NOMO-1 treated with DMSO at 0.1 percent for 48 hours (cell line): ENCODE results near the gene SFTA2.
"Not testable (repeated sequence)": the region's sequence is repeated elsewhere in the genome, so short reads cannot be mapped to it uniquely, and the experiment has no call there.

Experiments used
- DNase-seq: peaks from one replicate; lab custom pipeline; 2025; ENCODE audit not compliant: unreplicated experiment; lab: John Stamatoyannopoulos, UW

Gene SFTA2

DNA sequence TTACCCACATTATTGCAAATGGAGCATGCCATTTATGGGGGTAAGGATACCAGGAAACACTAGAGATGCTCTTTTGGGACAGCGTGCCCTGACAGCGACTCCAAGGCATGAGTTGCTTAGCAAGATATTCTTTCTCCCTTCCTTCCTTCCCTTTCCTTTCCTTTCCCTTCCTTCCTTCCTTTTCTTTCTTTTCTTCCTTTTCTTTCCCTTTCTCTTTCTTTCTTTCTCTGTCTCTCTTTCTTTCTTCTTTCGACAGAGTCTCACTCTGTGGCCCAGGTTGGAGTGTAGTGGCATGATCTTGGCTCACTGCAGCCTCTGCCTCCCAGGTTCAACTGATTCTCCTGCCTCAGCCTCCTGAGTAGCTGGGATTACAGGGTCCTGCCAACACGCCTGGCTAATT lies 12.1 kb upstream of the SFTA2 start:
- DNase-seq = no peak

DNA sequence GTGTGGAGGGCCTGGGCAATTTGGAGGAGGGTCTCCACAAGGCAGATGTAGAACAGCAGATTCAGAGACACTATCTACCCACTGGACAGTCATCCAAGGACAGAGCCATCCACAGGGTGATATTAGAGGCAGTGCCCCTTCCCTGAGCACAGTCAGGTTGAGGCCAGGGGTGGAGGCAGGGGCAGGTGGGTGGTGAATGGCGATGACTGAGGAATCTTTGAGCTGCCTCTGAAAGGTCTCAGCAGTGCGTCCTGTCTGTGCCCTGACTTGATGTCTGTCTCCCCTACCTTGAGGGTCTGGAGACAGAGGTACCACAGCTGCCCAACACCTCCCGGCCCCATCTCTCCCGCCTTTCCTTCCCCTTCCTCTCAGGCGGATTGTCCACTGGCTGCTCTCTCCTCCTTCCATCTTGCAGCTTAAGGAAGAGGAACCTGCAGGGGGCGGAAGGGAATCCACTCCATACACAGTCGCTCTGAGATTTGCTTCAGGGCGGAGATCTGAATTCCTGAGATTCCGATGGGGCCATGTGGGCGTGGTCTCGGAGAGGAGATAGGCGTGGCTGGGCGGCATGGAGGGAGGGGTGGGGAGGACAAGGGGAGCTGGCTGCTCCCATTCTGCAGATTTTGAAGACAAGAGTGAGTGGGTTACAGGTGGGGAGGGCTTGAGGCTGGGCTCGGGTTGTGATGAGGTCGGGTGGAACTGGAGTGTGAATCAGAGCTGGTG lies 10.5 kb upstream of the SFTA2 start:
- no peak for DNase-seq

DNA sequence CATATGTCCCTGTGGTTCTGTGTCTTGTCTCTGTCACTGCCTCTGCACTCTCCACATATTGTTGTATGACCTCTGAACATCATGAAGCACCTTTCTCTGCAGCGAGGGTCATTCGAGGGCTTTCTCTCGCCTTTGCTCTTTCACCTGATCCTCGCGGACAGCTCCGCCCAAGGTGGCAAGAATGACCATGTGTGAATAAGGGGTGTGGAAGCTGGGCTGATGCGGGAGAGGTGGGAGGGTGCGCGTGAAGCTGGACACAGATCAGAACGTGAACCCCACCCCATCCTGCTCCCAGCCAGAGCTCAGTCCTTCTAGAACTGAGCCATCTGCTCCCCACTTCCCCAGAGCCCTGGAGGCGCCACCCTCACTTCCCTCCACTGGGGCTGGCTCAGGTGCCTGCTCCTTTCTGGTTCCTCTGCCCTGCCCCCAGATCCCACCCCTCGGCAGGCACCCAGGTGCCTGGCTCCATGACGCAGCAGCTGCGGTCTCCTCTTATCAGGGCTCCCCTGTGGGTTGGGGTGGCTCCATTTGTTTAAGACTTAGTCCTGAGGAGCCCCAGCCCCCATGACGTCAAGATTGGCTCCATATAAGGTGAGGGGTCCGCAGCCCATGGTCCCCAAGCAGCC lies 8.5 kb upstream of the SFTA2 start, which contains the start of gene MUCL3:
TSS of gene MUCL3 (plus strand) at position 613 of the 626 bp plus-strand sequence. CDS start 27 bp downstream, outside the sequence.
- DNase-seq = no peak

DNA sequence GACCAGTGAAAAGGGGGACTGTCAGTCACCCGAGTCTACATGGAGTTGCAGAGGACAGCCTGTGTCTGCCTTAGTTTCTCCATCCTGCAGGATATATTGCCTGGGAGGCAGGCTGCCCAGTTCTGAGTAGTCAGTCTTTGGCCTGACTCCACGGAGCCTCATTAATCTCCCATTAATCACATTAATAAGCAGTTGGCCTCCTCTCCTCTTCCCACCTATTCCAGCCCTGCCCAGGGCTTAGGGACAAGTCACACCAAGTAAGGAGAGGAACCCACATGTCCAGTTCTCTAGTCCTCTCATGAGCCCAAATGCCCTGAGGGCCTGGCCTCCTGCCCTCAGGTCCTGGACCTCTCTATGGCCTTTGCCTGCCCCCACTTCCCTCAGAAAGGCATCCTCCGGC lies 7.5 kb upstream of the SFTA2 start:
- DNase-seq = no peak

DNA sequence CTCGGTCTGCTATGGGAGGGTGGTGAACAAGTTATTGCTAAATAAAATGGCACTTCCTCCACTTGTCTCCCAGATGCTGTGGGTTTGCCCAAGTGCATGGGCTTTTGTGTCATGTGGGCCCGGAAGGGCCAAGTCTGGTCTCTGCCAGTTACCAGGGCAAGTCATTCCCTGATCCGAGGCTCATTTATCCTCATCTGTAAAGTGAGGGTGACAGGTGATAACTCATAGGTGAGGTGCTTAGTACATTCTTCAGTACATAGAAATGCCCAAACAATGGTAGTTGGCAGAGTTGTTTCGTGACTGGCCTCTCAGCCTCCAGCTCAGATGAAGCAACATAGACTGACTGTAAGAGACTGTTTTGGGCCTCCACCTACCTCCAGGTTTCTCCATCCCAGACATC lies 6.8 kb upstream of the SFTA2 start:
- no peak for DNase-seq

DNA sequence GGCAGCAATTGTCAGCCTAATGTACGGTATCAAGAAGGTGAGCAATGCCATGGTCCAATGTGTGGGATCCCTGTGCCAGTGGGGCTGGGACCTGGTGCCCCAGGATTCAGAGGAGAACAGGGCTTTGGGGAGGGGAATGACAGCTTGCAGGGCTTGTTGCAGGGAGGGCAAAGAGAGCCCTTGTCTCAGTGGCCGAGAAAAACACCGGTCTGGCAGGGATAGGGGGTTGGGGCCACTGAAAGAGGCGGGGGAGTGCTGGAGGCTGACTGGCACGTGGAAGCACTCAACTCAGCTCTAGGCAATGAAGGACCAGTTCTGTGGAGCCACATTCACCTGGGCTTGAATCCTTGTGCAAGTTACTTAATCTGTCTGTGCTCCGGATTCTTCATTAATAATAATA lies 5.3 kb upstream of the SFTA2 start:
- no peak for DNase-seq

DNA sequence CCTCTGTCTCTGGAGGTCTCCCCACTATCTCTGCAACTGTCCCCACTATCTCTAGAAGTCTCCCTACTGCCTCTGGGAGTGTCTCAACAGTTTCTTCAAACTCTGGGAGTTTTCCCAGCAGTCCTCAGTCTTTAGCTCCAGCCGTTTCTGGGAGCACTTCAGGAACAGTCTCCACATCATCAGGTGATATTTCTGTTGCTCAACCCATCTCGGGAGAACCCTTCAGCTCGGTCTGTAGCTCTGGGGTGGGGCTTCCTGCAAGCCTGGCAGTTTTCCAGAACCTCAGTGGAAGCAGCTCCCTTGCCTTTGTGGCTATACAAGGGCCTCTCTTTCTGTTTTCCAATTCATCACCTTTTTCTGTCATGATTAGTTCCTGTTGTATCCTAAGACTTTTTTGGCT lies 3.0 kb upstream of the SFTA2 start:
- no peak for DNase-seq

DNA sequence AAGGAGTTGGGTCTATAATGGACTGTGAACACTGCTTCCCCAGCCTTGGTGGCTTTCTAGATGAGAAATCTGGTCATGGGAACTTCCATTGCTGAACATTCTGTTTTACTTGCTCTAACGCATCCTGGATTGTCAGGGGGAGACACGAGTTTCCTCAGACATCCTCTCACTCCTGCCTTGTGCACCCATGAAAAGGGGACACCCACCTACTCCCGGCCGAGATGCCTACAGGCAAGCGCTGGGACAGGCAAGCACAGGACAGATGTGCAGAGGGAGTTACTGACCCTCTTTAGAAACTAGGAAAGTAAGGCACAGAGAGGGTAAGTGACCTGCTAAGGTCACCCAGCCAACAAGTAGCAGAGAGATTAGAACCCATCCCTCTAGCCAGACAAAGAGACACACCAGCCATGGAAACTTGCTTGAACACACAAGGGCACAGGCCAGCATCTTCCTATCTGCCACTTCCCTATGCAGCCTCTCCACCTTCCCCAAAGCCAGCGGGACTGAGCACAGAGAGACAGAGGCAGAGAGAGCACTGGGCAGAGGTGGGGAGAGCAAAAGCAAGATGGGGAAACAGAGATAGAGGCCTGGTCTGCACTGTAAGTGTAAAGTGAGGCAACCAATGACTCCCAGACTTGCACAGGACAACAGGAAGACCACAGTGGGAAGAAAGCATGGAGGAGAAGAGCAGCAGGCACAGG lies 845 bp upstream of the SFTA2 start:
- no peak for DNase-seq

DNA sequence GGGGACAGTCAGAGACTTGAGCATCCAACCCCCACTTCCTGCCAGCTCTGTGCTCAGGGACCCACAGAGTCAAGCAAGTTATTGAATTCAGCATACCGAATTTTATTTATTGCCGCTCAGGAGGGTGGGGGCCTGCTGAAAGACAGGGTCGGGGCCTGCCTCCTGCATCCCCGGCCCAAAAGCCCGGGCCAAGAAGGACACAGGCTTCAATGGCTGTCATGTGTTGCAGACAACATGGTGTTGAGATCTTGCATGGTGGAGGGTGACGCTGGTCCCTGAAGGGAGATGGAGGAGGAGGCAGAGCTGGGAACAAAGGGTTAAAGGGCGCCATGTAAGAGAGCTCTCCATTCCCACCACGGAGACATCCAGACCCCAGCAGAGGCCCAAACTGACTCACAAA lies 698 bp downstream of the SFTA2 start:
- no peak for DNase-seq

DNA sequence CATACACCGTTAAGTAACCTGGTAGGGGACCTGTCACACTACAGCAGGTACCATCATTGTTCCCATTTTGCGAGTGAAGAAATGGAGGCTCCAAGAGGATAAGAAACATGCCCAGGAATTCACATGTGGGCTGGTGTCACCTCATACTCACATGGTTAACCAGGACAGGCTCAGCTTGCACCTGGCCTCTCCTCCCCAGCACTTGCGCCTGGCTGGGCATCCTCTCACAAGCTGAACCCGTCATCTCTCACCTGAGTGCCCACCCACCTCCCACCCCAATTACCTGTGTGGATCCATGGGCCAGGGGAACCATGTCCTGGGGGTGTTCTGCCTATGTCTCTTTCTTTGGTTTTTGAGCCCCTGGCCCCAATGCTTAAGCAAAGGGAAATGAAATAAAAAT lies 1.5 kb downstream of the SFTA2 start:
- no peak for DNase-seq

DNA sequence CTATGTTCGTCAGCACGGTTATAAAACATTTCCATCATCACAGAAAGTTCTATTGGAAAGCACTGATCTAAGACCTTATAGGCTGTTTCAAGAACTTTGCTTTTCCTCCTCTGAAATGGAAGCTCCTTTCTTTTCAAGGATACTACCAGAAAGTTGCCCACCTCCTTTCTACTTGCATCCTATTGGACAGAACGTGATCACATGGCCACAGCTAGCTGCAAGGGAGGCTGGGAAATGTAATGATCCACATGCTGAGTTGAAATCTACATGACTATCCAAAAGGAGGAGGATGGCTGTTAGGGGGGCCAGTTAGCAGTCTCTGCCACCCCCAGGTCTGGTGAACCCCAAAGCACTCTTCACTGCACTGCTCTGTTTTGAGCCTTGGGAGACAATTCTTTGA lies 3.3 kb downstream of the SFTA2 start:
- DNase-seq = no peak

DNA sequence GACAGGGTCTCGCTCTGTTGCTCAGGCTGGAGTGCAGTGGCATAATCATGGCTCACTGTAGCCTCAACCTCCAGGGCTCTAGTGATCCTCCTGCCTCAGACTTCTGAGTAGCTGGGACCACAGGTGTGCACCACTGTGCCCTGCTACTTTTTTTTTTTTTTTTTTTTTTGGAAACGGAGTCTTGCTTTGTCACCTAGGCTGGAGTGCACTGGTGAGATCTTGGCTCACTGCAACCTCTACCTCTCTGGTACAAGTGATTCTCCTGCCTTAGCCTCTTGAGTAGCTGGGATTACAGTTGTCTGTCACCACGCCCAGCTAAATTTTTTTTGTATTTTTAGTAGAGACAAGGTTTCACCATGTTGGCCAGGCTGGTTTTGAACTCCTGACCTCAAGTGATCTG lies 4.9 kb downstream of the SFTA2 start:
- DNase-seq = not testable (repeated sequence)

DNA sequence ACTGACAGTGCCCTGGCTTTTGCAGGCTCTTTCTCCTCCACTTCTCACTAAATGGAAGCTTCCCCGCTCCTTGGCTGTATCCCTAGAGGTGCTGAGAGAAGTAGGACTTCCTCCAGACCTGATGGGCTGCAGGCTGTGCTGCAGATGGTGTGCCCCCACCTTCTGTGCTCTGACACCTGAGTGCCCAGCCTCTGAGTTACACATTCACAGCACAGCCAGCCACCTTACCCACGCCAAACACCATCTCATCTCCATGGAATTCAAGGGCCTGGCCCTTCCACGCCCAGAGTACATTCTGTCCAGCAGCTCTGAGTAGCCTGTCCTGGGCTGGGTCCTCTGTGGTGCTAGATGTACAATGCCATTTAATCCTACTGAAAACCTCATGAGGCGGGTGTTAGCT lies 5.3 kb downstream of the SFTA2 start:
- DNase-seq = no peak

DNA sequence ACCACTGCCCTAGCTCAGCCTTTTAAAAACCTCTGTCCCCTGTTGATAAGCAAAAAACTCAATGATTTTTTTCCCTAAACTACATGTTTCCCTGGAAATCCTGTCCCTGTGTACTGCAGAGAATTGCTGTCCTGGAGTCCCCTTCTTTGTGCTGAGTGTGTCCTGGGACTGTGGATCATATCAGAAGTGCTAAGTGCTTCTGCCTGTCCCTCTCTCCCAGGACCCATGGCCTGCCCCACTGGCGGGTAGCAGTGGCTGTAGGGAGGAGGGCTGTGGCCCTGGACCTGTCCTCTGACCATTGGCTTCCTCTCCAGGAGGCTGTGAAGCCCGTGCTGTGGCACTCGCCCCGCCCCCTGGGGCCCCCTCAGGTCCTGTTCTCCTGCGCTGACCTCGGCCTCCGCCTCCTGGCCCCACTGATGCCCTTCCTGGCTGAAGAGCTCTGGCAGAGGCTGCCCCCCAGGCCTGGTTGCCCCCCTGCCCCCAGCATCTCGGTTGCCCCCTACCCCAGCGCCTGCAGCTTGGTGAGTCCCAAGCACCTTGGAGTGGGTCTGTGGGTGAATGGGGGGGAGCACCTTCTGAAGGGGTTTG lies 7.8 kb downstream of the SFTA2 start:
- not testable (repeated sequence) for DNase-seq

DNA sequence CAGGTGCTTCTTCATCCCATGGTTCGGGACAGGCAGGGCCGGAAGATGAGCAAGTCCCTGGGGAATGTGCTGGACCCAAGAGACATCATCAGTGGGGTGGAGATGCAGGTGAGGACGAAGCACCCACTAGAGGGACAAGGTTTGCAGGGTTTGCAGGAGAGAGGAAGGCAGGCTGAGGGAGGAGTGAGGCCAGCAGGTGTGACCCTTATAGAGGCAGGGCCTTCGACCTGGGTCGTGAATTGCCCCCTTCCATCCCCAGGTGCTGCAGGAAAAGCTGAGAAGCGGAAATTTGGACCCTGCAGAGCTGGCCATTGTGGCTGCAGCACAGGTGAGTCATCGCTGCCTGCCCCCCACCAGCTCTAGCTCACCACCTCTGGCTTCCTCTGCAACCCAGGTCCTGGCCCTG lies 9.5 kb downstream of the SFTA2 start:
- DNase-seq = no peak

DNA sequence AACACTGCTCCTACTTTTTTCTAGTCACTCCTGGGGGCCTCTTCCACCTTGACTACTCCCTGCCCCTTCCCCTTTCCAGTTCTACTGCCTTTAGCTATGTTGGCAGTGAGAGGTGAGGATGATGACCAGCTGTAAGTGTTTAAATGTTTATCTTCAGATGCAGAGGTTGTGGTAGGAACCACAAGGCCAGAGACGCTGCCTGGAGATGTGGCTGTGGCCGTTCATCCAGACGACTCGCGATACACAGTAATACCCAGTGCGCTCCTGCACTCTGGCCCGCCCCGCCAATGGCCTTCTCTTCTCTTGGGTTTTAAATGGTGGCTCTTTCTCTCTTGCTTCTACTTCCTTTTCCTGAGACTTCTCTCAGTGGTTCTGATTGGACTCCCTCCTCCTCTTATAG lies 13.3 kb downstream of the SFTA2 start:
- DNase-seq = no peak

DNA sequence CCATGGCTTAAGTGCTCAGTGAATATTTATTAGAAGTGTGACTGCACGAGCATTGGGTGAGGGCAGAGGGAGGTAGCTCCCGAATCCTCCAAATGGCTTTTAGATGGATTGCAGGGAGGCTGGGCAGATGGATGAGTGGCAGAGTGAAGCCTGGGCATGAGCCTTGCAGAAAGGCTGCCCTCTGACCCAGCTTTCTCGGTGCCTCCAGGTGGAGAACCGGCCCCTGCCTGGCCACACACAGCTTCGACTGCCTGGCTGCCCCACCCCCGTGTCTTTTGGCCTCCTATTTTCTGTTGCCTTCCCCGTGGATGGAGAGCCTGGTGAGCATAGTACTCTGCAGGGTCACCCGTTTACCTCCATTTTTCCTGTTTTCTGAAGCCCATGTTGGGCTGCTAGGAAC lies 14.5 kb downstream of the SFTA2 start:
- no peak for DNase-seq

DNA sequence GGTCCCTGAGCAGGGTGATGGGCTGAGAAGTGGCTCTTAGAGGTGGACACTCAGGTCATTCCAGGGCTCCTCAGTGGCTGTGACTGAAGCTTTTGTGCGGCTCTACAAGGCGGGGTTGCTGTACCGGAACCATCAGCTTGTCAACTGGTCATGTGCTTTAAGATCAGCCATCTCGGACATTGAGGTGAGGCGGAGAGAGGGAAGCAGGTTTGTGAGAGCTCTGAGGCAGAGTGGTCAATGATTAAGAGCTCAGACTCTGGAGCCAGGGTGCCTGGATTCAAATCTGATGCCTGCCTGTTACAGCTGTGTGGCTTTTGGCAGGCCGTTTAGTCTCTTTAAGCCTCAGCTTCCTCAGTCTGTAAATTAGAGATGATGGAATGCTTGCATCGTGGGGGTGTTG lies 14.9 kb downstream of the SFTA2 start:
- DNase-seq = no peak

DNA sequence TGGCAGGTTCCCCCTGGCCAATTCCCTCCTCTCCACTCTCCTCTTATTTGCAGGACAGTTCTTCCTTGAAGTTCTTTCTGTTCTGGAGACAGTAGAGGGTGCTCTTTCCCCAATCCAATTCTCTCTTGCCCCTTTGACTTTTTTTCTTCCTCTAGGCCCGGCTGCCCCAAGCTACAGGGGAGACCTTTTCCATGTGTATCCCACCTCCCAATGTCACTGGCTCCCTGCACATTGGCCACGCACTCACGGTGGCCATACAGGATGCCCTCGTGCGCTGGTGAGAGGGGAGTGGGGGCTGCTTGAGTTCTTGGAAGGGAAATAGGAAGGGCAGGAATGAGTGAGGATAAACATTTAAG lies 16.4 kb downstream of the SFTA2 start:
- peak; percentile 56 for DNase-seq

DNA sequence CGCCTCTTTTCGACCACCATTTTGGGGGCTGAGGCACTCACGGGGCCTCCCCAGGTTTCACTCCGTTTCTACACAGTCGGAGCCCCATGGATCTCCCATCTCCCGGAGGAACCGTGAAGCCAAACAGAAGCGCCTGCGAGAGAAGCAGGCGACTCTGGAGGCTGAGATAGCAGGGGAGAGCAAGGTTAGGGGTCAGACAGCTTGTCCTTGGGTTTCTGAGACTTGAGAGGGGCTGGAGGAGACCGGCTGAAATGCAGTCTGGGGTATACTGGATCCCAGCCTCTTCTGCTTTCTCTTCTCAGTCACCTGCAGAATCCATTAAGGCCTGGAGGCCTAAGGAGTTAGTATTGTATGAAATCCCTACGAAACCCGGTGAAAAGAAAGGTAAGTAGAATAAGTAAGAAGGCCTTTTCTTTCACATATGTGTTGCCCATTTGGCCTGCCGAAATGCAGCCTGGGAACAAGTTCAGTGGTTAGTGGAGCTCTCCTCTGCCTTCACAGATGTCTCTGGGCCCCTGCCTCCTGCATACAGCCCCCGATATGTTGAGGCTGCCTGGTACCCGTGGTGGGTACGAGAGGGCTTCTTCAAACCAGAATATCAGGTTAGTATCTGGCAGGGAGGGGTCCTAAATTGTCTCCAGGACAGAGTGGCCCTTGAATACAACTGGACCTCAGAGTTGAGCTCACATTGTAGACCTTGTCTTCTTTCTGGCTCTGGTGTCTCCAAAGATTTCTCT lies 16.9 kb downstream of the SFTA2 start:
- no peak for DNase-seq

DNA sequence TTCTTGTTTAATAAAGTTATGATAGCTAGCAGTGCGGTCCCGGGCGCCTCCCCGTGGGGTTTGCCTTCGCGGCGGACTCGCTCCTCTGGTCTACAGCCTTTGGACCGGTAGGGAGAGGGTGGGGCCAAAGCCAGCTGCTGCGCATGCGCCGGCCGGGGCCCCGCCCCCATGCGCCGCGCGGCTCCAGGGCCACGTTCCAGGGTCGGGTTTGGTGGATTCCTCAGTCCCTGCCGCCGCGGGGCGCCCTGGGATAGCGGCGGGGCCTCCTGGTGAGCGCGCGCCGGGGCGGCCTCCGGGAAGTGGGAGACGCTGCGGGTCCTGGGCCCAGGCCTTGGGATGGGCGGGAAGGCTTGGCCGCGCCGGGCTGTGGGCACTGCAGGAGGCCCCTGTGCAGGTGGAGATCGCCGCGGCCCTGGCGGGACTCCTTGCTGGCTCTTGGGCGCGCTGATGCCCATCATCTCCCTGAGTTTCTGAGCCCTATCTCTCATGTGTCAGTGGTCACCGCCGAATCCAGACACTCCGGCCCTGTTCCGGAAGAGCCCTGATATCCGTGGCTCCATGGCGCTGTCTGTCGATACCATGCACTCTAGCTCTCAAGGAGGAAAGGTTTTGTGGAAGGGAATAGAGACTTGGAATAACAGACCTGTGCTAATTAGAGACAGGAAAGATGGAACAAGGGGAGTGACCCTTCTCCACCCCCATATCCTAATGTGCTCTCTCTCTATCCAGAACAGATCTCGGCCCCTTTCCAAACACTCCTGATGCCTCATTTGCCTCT lies 17.7 kb downstream of the SFTA2 start, which contains the start of gene VARS2:
TSS of gene VARS2 (plus strand) at position 163 of the 778 bp plus-strand sequence. CDS start at position 762, 599 bp downstream.
- peak; percentile 88 for DNase-seq
